RWPE2 (cell line): ENCODE measurements around the gene SRMS.

Experiments used
- ATAC-seq: fragments of 200-7000 bp; cut with Tn5 transposase; 3 replicates; pipeline ENCODE4 v1.9.1; 2021; ENCODE audit warnings: low read depth
- DNase-seq: peaks from one replicate; pipeline ENCODE4 v3.0.0-alpha.2; 2020; ENCODE audit warnings: low spot score
- H3K27ac ChIP-seq: fragments of 450-650 bp; 2 replicates; pipeline ENCODE4 v1.5.1; 2017; ENCODE audit warnings: mild to moderate bottlenecking; ENCODE audit not compliant: poor library complexity, severe bottlenecking
- H3K27me3 ChIP-seq: fragments of 250-450 bp; sonication (Bioruptor Pico); 2 replicates; pipeline ENCODE4 v1.5.1; 2021; ENCODE audit warnings: mild to moderate bottlenecking, moderate library complexity; ENCODE audit not compliant: insufficient read depth, poor library complexity, severe bottlenecking
- H3K36me3 ChIP-seq: fragments of 250-450 bp; sonication (Bioruptor Pico); 2 replicates; pipeline ENCODE4 v1.5.1; 2020; ENCODE audit warnings: low read depth, mild to moderate bottlenecking, moderate library complexity
- H3K4me1 ChIP-seq: fragments of 250-450 bp; sonication (Bioruptor Pico); 2 replicates; pipeline ENCODE4 v1.5.1; 2021; ENCODE audit warnings: mild to moderate bottlenecking, moderate library complexity; ENCODE audit not compliant: insufficient read depth, poor library complexity, severe bottlenecking
- H3K4me3 ChIP-seq: fragments of 250-450 bp; sonication (Bioruptor Pico); 2 replicates; pipeline ENCODE4 v1.5.1; 2021; ENCODE audit warnings: mild to moderate bottlenecking, moderate library complexity; ENCODE audit not compliant: severe bottlenecking
- H3K9me3 ChIP-seq: fragments of 250-450 bp; sonication (Bioruptor Pico); 2 replicates; pipeline ENCODE4 v1.5.1; 2021; ENCODE audit warnings: mild to moderate bottlenecking, moderate library complexity; ENCODE audit not compliant: severe bottlenecking
- TF ChIP-seq, protein P1 (sequence below): fragments of 450-650 bp; IDR thresholded peaks from one replicate; pipeline ENCODE4 v1.5.1; 2017; ENCODE audit warnings: mild to moderate bottlenecking, moderate library complexity; ENCODE audit not compliant: poor library complexity, severe bottlenecking

Gene SRMS

DNA sequence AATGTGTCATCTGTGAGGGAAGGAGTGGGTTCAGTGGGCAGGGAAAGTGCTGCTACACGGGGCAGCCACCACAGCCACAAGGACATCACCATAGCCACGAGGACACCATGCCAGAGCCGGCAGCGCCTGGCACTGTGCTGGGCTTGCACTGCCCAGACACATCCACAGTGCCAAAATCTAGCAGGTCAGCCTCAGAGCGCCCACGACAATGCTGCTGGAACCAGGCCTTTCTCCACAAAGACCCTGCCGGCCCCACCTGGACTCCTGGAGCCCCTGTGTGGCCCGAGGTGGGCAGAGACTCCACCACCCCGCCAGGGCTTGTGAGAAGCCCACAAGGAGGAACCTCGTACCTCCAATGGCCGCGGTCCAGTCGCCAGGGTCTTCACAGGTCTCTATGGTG lies 45.1 kb upstream of the SRMS start:
- Histone ChIP-seq H3K27ac (no peak overlapping the region), H3K4me3 (no peak overlapping the region), H3K9me3 (no peaks in the 10 kb centered on the region), H3K4me1 (no peaks in the 10 kb centered on the region), H3K36me3 (peaks cover 20% of the 10 kb centered on the region), H3K27me3 (no peaks in the 10 kb centered on the region)
- DNase-seq, result peak; percentile 90
- no peak for ATAC-seq
- TF ChIP-seq, protein P1, sequence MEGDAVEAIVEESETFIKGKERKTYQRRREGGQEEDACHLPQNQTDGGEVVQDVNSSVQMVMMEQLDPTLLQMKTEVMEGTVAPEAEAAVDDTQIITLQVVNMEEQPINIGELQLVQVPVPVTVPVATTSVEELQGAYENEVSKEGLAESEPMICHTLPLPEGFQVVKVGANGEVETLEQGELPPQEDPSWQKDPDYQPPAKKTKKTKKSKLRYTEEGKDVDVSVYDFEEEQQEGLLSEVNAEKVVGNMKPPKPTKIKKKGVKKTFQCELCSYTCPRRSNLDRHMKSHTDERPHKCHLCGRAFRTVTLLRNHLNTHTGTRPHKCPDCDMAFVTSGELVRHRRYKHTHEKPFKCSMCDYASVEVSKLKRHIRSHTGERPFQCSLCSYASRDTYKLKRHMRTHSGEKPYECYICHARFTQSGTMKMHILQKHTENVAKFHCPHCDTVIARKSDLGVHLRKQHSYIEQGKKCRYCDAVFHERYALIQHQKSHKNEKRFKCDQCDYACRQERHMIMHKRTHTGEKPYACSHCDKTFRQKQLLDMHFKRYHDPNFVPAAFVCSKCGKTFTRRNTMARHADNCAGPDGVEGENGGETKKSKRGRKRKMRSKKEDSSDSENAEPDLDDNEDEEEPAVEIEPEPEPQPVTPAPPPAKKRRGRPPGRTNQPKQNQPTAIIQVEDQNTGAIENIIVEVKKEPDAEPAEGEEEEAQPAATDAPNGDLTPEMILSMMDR, result no peak

DNA sequence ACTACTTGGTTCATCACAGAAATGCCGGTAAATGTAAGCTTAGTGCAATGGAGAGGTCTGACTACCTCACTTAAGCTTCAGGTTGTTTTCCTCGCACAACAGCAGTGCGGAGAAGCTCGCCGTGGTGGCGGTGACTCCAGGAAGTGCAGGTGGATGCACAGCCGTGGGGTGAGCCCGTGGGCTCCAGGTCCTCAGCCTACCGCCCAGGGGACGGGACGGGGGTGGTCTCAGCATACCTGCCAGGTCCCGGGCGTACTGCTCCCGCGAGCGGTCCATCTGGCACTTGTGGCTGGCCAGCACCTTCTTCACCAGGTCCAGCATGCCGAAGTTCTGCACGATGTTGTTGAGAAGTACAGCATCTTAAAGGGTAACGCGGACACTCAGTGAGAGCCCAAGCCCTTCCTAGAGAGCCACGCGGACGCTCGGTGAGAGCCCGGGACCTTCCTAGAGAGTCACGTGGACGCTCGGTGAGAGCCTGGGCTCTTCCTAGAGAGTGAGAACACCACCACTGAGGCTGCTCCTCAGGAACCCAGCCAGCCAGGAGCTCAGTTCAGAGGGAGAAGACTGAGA lies 44.3 kb upstream of the SRMS start:
- no peak overlapping the region for H3K27ac ChIP-seq

DNA sequence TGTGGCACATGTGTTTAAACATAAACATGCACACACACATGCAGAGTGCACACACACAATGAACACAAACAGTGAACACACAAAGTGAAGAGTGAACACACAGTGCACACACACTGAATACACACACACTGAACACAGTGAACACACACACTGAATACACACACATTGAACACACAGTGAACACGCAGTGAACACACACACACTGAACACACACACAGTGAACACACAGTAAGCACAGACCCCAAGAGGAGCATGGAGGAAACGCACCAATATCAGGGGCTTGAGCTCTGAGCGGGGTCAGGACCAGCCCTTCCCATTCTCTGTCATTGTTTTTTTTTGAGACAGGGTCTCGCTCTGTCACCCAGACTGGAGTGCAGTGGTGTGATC lies 43.6 kb upstream of the SRMS start:
- H3K4me3 ChIP-seq, result no peak overlapping the region
- no peaks in the 10 kb centered on the region for H3K4me1 ChIP-seq
- H3K9me3 ChIP-seq, result no peaks in the 10 kb centered on the region
- ATAC-seq (no peak), DNase-seq (no peak)
- no peaks in the 10 kb centered on the region for H3K27me3 ChIP-seq
- TF ChIP-seq, protein P1, result no peak
- H3K27ac ChIP-seq, result no peak overlapping the region
- peaks cover 20% of the 10 kb centered on the region for H3K36me3 ChIP-seq

More for the DNA sequence above, 44.3 kb upstream of the SRMS start:
- TF ChIP-seq, protein P1, result no peak
- DNase-seq (peak; percentile 82), ATAC-seq (no peak; the same call in 2 of the 3 replicates)
- H3K4me1 ChIP-seq, result no peaks in the 10 kb centered on the region
- no peak overlapping the region for H3K4me3 ChIP-seq
- no peaks in the 10 kb centered on the region for H3K9me3 ChIP-seq
- H3K36me3 ChIP-seq, result peaks cover 20% of the 10 kb centered on the region
- no peaks in the 10 kb centered on the region for H3K27me3 ChIP-seq

DNA sequence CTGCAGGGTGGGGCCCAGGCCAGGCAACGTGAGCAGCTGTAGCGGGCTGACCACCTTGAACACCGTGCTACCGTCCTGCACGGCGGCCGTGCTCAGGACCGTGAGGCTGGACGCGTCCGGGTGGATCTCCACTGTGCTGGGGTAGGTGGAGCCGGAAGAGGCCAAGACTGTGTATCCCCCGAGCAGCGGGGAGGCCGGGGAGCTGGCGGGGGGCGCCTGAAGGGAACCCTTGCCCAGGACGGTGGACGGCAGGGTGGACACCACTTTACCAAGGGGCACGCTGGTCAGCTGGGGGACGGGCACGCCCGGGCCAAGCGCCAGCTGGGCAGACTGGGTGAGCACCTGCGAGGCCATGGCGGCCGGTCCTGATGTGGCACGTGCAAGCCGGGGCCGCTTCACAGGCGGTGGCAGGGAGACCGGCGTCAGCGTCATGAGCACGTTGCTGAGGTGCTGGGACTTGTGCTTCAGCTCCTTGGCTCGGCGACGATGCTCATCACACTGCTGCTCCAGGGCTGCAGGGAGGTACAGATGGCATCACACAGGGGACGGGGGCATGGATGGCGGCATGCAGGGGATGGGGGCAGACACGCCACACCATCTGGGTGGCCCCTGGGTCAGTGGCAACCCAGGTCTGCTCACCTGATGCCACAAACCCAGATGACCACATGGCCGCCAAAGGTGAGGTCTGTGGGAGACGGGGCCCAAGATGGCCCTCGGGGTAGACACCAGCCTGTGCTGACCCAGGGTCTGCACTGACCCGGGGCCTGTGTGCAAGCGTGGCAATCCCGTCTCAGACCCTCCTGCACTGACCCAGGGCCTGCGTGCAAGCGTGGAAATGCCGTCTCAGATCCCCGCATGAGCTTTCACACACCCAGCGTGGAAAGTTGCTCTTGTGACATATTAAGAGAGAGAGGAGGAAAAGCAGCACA lies 42.9 kb upstream of the SRMS start:
- DNase-seq, result peak; percentile 85
- Histone ChIP-seq H3K4me1 (no peaks in the 10 kb centered on the region), H3K27me3 (no peaks in the 10 kb centered on the region), H3K9me3 (no peaks in the 10 kb centered on the region), H3K4me3 (no peak overlapping the region), H3K27ac (no peak overlapping the region), H3K36me3 (peaks cover 20% of the 10 kb centered on the region)
- no peak for ATAC-seq
- TF ChIP-seq, protein P1, result no peak
